Measurements from ENCODE around the gene ALOXE3. TPM values are rescaled to one million over a fixed set of nuclear protein-coding genes. Genes with fewer than 3 reads are reported as not detected.

ALOXE3 gene
- total RNA-seq, 1 donor from 2014 or later, result not detected

DNA sequence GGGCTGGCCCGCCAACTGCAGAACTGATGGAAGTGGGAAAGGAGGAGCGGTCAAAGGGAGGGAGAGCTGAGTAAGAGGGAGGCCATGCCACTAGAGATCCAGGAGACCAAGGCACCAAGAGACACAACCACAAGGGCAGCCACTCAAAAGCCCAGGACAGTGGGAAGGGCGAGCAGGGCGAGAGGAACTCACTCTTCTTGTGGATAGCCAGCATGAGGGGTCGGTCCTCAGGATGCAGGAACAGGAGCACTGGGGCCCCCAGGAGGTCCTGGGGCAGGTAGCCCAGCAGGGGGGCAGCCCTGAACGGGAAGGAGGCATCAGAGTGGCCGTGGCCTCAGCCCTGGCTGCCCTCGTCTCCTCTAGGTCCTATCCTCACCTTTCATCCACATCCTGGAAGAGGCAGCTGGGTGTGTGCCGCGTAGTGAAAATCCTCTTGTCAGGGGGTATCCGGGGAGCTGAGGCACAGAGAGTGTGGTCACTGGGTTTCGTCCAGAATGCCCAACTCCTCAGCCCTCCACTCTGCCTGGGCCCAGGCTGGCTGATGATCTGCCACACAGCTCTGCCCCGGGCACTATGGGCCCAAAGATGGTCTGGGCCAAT lies 29.6 kb upstream of the ALOXE3 start:
- H3K4me3 Mint-ChIP-seq (ENCODE audit: unreplicated experiment), result no peak overlapping the region
- DNase-seq (ENCODE audit: extremely low spot score, unreplicated experiment), result no peak
- TF ChIP-seq, protein P1, sequence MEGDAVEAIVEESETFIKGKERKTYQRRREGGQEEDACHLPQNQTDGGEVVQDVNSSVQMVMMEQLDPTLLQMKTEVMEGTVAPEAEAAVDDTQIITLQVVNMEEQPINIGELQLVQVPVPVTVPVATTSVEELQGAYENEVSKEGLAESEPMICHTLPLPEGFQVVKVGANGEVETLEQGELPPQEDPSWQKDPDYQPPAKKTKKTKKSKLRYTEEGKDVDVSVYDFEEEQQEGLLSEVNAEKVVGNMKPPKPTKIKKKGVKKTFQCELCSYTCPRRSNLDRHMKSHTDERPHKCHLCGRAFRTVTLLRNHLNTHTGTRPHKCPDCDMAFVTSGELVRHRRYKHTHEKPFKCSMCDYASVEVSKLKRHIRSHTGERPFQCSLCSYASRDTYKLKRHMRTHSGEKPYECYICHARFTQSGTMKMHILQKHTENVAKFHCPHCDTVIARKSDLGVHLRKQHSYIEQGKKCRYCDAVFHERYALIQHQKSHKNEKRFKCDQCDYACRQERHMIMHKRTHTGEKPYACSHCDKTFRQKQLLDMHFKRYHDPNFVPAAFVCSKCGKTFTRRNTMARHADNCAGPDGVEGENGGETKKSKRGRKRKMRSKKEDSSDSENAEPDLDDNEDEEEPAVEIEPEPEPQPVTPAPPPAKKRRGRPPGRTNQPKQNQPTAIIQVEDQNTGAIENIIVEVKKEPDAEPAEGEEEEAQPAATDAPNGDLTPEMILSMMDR (IDR thresholded peaks at IDR 0.05), result no peak
- H3K36me3 Mint-ChIP-seq (ENCODE audit: unreplicated experiment), result peaks cover 43% of the 10 kb centered on the region
- H3K9me3 Mint-ChIP-seq (ENCODE audit: unreplicated experiment), result no peaks in the 10 kb centered on the region
- peaks cover 21% of the 10 kb centered on the region for H3K4me1 Mint-ChIP-seq (ENCODE audit: unreplicated experiment)
- no peaks in the 10 kb centered on the region for H3K27me3 Mint-ChIP-seq (ENCODE audit: unreplicated experiment)
- H3K27ac Mint-ChIP-seq (ENCODE audit: unreplicated experiment), result no peak overlapping the region

DNA sequence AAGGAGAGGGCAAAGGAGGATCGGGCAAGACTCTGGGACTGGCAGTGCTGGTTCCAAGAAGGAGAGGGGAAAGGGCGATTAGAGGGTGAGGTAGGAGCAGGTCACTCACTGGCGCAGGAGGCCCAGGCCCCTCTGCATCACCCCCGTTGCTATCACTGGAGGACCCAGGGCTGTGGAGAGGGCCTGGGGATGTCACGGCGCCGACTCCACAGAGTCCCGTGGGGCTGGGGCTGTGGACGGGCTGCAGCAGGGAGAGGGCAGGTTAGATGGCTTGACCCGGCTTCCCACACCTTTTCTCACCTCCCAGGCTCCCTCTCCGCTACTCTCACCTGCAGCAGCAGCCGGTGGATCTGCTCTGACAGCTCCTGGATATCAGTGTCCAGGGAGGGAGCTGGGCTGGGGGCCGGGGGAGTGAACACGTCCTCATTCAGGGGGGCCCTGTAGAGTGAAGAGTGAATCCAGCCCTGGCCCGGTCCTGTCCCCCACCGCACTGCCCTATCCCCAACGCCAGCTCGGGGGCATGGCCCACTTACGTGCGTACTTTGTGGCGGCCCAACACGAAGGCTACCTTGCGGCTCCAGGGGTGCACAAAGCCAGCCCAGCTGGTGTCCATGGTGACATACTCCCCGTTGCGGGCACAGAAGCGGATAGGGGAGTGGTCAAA lies 29.0 kb upstream of the ALOXE3 start:
- TF ChIP-seq, protein P1 (IDR thresholded peaks at IDR 0.05), result no peak
- Mint-ChIP-seq H3K27ac (ENCODE audit: unreplicated experiment) (peak overlapping the region; percentile 57), H3K9me3 (ENCODE audit: unreplicated experiment) (no peaks in the 10 kb centered on the region), H3K4me1 (ENCODE audit: unreplicated experiment) (peaks cover 14% of the 10 kb centered on the region), H3K27me3 (ENCODE audit: unreplicated experiment) (no peaks in the 10 kb centered on the region), H3K4me3 (ENCODE audit: unreplicated experiment) (no peak overlapping the region), H3K36me3 (ENCODE audit: unreplicated experiment) (peaks cover 48% of the 10 kb centered on the region)
- no peak for DNase-seq (ENCODE audit: extremely low spot score, unreplicated experiment)

DNA sequence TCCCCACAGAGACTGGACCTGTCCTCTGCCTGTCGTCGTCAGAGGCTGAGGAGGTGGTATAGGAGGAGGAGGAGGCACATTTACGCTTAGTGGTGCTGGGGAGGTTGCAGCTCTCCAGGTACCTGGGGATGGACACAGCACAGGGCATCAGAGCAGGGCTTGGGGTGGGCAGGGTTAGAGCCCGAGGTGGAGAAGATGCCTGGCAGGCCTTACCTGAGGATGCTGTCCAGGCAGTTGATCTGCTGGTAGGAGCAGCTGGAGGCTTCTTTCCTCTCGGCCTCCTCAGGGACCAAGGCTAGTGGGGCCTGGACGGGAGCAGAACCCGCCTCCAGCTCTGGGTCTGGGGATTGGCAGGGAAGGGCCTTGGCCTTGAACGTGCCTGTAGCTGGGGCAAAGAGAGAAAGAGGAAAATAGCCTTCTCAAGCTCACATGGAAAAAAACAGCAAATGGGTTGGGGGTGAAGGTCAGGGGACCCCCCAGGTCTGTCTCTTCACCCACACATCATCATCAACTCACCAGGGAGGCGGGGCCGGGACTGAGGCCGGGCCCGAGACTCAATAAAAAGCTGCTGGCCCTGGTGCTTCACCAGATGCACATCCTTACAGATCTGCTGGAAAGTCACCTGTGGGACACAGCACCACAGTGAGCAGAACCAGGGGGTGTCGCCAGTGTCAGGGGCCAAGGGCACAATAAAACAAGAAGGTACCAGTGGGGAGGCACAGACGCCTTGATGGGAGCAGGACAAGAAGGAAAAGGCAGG lies 28.2 kb upstream of the ALOXE3 start:
- no peaks in the 10 kb centered on the region for H3K27me3 Mint-ChIP-seq (ENCODE audit: unreplicated experiment)
- TF ChIP-seq, protein P1 (IDR thresholded peaks at IDR 0.05), result no peak
- DNase-seq (ENCODE audit: extremely low spot score, unreplicated experiment), result no peak
- no peak overlapping the region for H3K4me3 Mint-ChIP-seq (ENCODE audit: unreplicated experiment)
- H3K27ac Mint-ChIP-seq (ENCODE audit: unreplicated experiment), result peak overlapping the region; percentile 57
- H3K4me1 Mint-ChIP-seq (ENCODE audit: unreplicated experiment), result peaks cover 12% of the 10 kb centered on the region
- H3K36me3 Mint-ChIP-seq (ENCODE audit: unreplicated experiment), result peaks cover 53% of the 10 kb centered on the region
- no peaks in the 10 kb centered on the region for H3K9me3 Mint-ChIP-seq (ENCODE audit: unreplicated experiment)

DNA sequence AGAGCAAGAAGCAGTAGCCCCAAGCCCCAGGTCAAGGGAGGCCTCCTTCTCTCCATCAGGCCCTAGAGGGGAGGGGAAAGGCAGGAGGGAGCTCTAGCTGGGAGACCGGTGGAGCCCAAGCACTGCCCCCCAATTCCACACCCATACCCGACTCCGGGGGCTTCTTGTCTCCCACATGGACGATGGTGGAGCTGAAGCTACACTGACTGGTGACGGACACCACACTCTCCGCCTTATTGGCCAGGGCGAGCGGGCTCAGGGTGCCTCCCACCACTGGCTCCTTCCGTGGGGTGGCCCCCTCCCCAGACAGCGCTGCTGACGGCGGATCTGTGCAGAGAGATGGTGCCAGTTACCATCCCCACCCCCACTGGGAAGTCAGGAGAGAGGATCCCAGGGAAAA lies 27.5 kb upstream of the ALOXE3 start:
- H3K4me3 Mint-ChIP-seq (ENCODE audit: unreplicated experiment), result no peak overlapping the region
- no peak for DNase-seq (ENCODE audit: extremely low spot score, unreplicated experiment)
- no peaks in the 10 kb centered on the region for H3K27me3 Mint-ChIP-seq (ENCODE audit: unreplicated experiment)
- no peaks in the 10 kb centered on the region for H3K9me3 Mint-ChIP-seq (ENCODE audit: unreplicated experiment)
- peak overlapping the region; percentile 5 for H3K27ac Mint-ChIP-seq (ENCODE audit: unreplicated experiment)
- peaks cover 58% of the 10 kb centered on the region for H3K36me3 Mint-ChIP-seq (ENCODE audit: unreplicated experiment)
- H3K4me1 Mint-ChIP-seq (ENCODE audit: unreplicated experiment), result peaks cover 7% of the 10 kb centered on the region
- TF ChIP-seq, protein P1 (IDR thresholded peaks at IDR 0.05), result no peak
